ENCODE results near the gene NR6A1. TPM values are rescaled to one million over a fixed set of nuclear protein-coding genes. Genes with fewer than 3 reads are reported as not detected.

NR6A1 gene
- total and polyA plus RNA-seq, 2 of the 13 experiments (the other 11 are each of a cell fraction or from before 2014, with no cell fraction given), result 28.1 to 31.5 TPM

GRCh38 chr9:124659099-124659659, 111.9 kb downstream of the NR6A1 start (continued):
- TF ChIP-seq ZNF331 (CRISPR knock-in tag; IDR thresholded peaks at IDR 0.05) (peak; percentile 43; the same call in 1 of the 2 replicates), DBP (CRISPR knock-in tag; IDR thresholded peaks at IDR 0.05; ENCODE audit: not compliant biosample characterization) (no peak), KMT2B (CRISPR knock-in tag; IDR thresholded peaks at IDR 0.05) (peak; percentile 82), BHLHE40 (IDR thresholded peaks at IDR 0.05; ENCODE audit: low read length) (peak; percentile 67; the same call in 1 of the 2 replicates), MIXL1 (CRISPR knock-in tag; IDR thresholded peaks at IDR 0.05) (no peak), BRCA1 (CRISPR knock-in tag; IDR thresholded peaks at IDR 0.05) (0 out of 2 replicates have a peak, but pooled peaks have one; percentile 70), ZNF280B (CRISPR knock-in tag; IDR thresholded peaks at IDR 0.05; ENCODE audit: borderline replicate concordance) (no peak), ZSCAN22 (CRISPR knock-in tag; IDR thresholded peaks at IDR 0.05) (no peak), FOXK1 (CRISPR knock-in tag; IDR thresholded peaks at IDR 0.05; ENCODE audit: borderline replicate concordance, low read depth) (peak; percentile 37; the same call in 1 of the 2 replicates), ZNF776 (CRISPR knock-in tag; IDR thresholded peaks at IDR 0.05) (no peak), ZHX2 (IDR thresholded peaks at IDR 0.05; ENCODE audit: low read depth) (no peak), ZHX2 (CRISPR knock-in tag; IDR thresholded peaks at IDR 0.05; ENCODE audit: borderline replicate concordance) (0 out of 2 replicates have a peak, but pooled peaks have one; percentile 46), GMEB1 (CRISPR knock-in tag; IDR thresholded peaks at IDR 0.05; ENCODE audit: borderline replicate concordance) (no peak), ZNF232 (CRISPR knock-in tag; IDR thresholded peaks at IDR 0.05; ENCODE audit: borderline replicate concordance) (0 out of 2 replicates have a peak, but pooled peaks have one; percentile 51), RBM22 (optimal IDR thresholded peaks at IDR 0.05; ENCODE audit: low read length) (peak; percentile 72), NFIC (IDR thresholded peaks at IDR 0.05; ENCODE audit: low read length) (peak; percentile 53; the same call in 1 of the 2 replicates), KAT7 (CRISPR knock-in tag; IDR thresholded peaks at IDR 0.05; ENCODE audit: borderline replicate concordance) (peak; percentile 67; the same call in 1 of the 2 replicates), RFXAP (CRISPR knock-in tag; IDR thresholded peaks at IDR 0.05; ENCODE audit: borderline replicate concordance) (0 out of 2 replicates have a peak, but pooled peaks have one; percentile 53), ZNF263 (CRISPR knock-in tag; IDR thresholded peaks at IDR 0.05) (no peak), LCORL (IDR thresholded peaks at IDR 0.05) (no peak), LCORL (CRISPR knock-in tag; IDR thresholded peaks at IDR 0.05) (peak; percentile 61; the same call in 1 of the 2 replicates), ZNF788 (CRISPR knock-in tag; IDR thresholded peaks at IDR 0.05; ENCODE audit: borderline replicate concordance) (no peak)
